Measurements from ENCODE around the gene PLD1.

Gene PLD1

DNA sequence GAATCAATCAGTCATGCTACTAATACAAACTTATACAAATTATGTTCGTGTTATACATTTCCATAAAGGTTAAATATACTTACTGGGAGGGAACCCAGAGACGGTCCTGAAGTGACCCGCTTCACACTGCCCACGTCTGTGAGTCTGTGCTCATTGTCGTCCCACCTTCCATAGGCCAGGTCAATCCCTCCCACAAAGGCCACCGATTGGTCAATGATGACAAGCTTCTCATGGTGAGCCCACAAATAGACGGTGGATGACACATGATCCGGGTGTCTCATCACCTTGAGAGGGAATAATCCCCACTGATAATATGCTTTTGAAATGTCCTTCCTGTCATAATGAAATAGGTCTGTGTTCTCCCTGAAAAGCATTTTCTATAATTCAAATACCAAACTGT is 121.7 kb downstream of the PLD1 start:
- DNase-seq: no peak

DNA sequence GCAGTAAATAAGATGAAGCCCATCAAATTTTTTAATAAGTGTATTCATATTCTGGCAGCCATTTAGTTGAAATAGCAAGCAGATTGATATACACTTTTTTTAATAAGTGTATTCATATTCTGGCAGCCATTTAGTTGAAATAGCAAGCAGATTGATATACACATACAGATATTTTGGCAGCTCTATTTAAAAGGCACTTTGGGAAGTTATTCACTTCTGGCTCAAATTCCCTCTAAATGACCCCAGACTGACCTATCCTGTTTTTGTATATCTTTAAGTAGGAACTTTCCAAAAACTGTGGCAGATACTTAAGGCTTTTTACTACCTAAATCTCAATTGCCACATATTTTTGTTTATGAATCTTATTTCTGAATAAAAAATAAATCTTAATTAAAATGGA is 122.3 kb downstream of the PLD1 start:
- DNase-seq: no peak

GRCh38 chr3:171687581-171687980 is 122.7 kb downstream of the PLD1 start:
- no peak for DNase-seq

DNA sequence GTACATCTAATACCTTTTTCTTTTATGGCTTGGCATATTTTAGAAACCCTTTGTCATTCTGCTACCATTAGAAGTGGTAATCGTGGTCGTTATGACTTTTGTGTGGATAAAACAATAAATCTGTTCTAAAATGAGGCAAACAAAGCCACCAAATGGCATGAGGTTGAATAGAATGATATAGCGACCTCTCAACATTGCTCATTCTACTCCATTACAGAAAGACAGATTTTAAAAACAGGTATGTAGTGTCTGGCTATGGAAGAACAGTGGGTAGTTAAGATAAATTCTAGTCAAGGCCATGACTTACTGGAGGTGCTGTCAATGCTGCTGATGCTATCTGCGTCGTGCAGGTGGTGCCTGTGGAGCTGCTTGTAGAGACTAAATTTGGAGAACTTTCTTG is 123.2 kb downstream of the PLD1 start:
- no peak for DNase-seq

- no peak for DNase-seq
These were observed 125.0 kb downstream of the PLD1 start for GRCh38 chr3:171685116-171685895.

DNA sequence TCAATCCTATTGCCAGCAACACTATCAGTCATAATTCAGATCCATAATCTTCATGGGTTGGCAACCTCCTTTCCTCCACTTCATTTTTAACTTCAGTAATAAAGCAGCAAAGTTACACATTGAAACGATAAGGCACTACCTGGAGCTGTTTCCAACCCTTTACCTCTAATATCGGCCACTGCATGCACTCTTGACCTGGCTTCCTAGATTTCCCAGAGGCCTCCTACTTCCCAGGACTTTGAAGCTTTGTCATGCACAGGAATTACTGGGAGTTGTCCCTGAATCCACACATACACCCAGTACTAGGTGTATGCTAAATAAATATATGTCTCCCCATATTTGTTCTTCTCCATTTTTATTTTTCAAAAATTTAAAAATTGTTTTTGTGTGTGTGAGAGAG is 126.1 kb downstream of the PLD1 start:
- DNase-seq: no peak

DNA sequence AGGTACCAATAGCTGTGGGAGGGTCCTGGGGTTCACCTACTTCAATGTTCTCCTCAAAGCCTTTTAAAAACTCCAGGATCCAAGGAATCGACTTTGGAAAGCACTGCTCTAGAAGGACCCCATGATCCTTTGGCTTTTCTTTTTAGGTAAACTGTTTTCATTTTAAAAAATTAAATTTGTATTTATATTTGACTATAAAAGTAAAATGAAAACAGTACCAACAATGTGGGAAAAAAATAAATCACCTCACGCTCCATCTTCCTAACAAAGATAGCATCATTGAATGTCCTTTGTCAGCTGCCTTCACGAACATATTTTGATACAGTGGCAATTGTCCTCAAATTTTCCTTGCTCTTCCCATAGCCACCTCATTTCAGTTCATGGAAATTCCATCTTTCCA is 127.5 kb downstream of the PLD1 start:
- DNase-seq: no peak

GRCh38 chr3:171680726-171681411 is 129.4 kb downstream of the PLD1 start:
- no peak for DNase-seq

DNA sequence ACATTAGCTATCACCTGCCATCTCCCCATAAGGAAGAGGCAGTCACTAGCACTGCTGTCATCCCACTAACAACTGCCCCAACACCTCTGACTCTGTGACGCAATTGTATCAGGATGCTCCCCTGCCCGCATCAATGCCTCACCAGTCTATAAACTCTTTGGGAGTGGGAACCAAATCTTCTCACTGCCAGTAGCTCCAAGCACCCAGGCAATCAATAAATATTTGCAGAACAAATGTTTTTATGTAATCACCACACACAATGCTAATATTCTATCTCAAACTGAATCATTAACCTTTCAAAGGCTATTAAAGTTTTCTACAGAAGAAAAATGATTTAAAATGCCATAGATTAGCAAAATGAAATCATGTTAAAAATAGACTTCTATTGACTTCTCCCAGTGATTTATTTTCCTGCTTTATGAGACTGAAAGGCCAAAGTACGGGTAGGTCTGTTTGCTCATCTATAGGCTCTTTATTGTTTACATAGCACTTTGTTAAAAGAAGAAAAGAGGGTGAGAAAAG is 131.3 kb downstream of the PLD1 start:
- no peak for DNase-seq

DNA sequence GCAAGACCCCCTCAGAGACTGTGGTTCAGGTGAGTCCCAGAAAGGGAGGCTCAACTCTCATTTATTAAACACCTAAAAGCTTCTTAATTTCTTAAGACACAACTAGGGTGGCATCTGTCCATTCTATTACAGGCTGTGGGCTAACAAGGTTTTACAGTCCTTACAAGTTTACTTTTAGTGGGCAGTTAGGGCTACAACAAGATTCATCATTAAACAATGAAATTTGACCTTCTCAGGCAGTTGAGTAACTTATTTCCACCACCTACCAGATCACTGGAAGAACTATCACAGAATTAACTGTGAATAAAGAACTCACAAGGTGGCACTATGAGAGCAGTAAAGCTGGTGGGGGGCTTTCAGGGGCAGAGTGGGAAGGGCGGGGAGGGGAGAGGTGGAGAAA is 132.6 kb downstream of the PLD1 start:
- DNase-seq: no peak

DNA sequence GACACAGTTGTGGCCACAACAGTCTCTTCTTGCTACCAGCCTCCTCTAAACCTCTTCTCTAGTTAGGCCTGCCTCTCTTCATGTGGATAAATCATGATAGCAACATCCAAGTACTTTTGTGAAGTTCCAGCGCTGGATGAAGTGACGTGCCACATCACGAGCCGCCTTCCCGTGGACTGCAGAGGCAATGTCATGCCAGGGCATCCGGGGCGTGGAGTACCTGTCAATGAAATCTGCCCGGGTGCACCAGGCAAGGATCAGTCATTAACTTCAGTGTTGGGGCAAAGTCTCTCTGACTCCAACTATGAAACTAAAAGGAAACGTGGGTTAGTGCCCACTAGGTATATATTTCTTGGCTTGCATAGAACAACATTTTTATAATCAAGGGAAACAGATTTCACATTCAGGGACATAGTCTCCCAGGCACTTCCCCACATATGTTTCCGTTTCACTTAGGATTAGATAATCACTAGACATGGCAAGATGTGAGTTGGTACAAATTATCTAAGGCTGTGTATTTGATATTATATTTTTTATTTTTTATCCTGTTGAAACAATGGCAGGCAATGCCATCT is 133.6 kb downstream of the PLD1 start:
- DNase-seq: no peak

DNA sequence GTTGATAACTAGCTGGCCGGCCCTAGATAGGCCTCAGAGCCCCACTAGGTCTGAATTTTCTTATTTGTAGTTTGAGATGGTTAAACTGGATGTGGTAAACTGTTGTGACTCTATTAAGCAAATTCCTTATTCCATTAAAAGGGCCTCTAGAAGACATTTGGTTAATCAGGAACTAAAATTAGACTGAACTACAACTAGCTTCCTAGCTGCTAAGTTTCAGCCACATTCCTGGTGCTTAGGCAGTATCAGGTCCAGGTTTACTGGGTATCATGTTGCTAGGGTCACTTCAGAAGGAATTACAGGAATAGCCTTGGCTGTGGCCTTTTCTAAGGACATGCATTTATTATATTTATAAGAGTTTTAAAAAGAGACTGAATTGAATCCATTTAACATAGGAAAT is 136.3 kb downstream of the PLD1 start:
- DNase-seq: no peak

DNA sequence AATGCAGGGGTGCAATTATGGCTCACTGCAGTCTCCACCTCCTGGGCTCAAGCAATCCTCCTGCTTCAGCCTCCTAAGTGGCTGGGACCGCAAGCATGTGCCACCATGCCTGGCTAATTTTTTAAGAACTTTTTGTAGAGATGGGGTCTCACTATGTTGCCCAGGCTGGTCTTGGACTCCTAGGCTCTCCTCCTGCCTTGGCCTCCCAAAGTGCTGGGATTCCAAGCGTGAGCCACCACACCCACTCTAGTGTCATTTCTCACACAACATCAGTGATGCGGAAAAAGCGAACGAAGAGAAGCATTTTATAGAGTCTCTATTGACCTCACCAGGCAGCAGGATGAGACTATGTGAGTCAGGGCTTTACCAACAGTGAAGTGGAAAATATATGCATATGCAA is 137.7 kb downstream of the PLD1 start:
- no peak for DNase-seq

- DNase-seq: no peak
These were observed 138.2 kb downstream of the PLD1 start for GRCh38 chr3:171672124-171672523.

- no peak for DNase-seq
These were observed 138.6 kb downstream of the PLD1 start for GRCh38 chr3:171671709-171672108.

DNA sequence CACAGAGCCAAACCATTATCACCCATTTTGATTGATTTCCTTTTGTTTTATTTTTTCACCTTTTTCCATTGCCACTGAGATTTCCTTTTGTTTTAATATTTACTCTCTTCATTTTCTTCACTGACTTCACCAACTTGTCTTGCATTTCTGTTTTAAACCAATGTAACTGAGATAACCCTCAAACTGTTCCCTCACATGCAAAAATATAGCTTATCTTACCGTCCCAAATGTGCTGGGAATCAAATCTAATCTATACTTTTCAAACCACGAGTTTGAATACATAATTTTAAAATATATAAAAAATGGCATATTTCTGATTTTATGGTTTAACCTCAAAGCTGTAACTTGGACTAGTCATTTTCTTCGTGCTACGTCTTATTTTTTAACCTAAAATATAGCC is 143.8 kb downstream of the PLD1 start:
- no peak for DNase-seq

DNA sequence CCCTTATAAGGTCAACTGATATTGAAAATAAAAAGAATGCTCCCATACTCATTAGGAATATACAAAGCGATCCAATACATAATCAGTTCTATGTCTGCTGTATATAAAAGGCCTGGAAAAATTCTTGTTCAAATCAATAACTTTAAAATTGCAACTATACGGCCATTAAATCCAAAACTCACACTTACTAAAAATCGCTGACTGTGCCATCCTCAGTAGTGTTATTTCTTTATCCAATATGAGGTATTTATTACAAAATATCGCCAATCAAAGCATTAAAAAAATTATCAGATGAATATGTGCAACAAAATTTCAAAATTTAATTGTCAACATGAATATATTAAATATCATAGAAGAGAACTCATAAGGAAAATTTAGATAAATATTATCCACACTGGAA is 146.5 kb downstream of the PLD1 start:
- DNase-seq: no peak

DNA sequence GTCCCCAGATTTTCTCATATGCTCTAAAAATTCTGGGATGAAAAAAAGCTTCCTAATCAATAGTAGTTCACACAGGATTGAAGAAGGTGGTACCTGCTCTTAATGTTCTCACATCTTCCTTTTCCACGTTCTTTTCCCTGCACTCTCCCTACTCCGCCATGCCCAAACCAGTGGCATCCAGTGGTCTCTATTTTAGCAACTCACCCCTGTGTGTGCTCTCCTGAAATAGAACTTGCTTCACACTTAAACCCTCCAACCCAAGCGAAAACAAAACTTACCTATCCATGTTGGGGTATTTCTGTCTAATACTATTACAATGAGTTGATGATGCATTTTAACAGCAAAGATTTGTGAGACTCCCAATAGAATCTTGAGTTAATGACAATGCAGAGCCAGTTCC is 148.8 kb downstream of the PLD1 start:
- no peak for DNase-seq

DNA sequence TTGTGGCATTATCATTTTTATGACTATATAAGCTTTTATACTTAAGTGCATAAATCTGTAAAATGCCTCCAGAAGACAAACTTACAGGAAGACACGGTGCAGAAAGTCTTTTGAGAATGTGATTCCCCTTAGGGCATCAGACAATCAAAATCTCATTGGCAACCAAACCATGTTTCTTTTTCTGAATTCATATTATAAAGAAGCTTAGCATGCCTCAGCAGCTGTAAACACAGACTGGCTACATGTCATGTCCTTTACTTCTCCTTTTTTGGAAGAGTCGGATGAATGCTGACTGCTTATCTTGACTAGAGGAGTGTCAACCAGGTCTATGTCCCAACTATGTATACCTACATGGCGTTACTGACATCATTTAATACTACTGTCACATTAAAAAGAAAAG is 150.1 kb downstream of the PLD1 start:
- no peak for DNase-seq

DNA sequence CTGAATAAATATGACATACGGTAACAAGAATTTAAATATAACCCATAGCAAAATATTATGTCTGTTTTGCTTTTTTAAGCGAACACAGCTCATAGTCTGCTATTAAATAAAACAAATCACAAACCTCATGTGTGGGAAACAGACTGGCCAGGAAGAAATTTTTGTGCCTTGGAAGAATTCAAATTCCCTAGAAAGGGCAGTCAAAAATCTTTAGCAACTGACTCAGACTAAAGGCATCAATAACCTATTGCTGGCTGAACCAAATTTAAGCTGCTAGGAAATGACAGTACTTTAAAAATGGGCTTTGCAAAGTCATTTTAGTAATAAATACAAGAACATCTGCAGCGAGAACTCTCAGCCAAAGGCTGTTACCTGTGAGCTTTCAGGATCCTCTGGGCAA is 151.4 kb downstream of the PLD1 start:
- DNase-seq: no peak

DNA sequence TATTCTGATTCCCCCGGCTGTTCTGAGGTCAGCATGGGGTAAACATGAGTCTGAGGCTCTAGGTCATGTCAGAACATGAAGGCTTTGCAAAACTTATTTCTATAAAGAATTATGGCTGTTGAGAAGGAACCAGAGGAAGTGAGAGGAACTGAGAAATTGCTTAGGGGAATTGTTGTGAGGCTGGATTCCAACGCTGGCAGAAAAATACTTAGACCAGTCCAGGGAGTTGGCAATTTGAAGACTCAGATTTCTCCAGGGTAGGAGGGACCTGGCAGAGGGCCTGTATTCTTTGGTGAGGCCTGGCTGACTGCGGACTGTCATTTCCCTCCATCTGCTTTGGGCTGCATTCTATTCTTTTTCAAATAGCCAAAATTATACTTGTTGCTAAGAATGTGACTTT is 155.5 kb downstream of the PLD1 start:
- DNase-seq: no peak

GRCh38 chr3:171654326-171654725 is 156.0 kb downstream of the PLD1 start:
- DNase-seq: no peak

DNA sequence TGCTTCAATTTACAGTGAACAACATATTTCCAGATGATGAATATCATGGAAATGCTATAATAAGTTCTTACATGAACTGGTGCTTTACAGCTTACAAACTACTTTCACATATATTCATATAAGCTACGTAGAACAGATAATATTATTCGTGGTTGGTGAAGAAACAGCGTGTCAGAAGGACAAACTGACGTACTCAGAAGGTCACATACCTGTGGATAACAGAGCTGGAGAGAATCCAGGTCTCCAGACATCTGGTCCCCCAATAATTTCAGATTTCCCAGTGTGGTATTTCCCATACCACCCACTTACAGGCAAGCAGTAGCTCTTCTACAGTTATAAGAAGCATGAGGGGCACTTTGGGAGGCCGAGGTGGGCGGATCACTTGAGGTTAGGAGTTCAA is 156.6 kb downstream of the PLD1 start:
- no peak for DNase-seq

- no peak for DNase-seq
These were observed 157.4 kb downstream of the PLD1 start for GRCh38 chr3:171652932-171653331.
